Neural progenitor cell (in vitro differentiated cells): Measurements from ENCODE around the gene KIF18B. TPM values are rescaled to one million over a fixed set of nuclear protein-coding genes. Genes with fewer than 3 reads are reported as not detected.
A peak's percentile ranks its signal among the peaks of the same experiment; 100 is the strongest.

ENCODE experiments used
- DNase-seq: peaks from one replicate; pipeline ENCODE4 v3.0.0-alpha.2; 2016; ENCODE audit warnings: low spot score
- H2AFZ ChIP-seq: fragments of 200-600 bp; sonication (generic); replicated peaks from 2 replicates; pipeline ENCODE4 v1.6.1; 2016; ENCODE audit warnings: antibody characterized with exemption
- H3F3A ChIP-seq: fragments of 200-600 bp; sonication (generic); 2 replicates; pipeline ENCODE4 v1.6.1; 2016; ENCODE audit warnings: antibody characterized with exemption, low read depth
- H3K27ac ChIP-seq: fragments of 200-600 bp; sonication (generic); 2 replicates; pipeline ENCODE4 v1.5.1; 2016; ENCODE audit warnings: mild to moderate bottlenecking
- H3K27me3 ChIP-seq: fragments of 200-600 bp; sonication (generic); 2 replicates; pipeline ENCODE4 v1.6.1; 2016; ENCODE audit warnings: mild to moderate bottlenecking, moderate library complexity
- H3K36me3 ChIP-seq: fragments of 200-600 bp; sonication (generic); 2 replicates; pipeline ENCODE4 v1.5.1; 2016
- H3K4me1 ChIP-seq: fragments of 200-600 bp; sonication (generic); 2 replicates; pipeline ENCODE4 v1.6.1; 2016; ENCODE audit warnings: mixed run types
- H3K4me2 ChIP-seq: fragments of 200-600 bp; sonication (generic); 2 replicates; pipeline ENCODE4 v1.6.1; 2016
- H3K4me3 ChIP-seq: fragments of 200-600 bp; sonication (generic); 2 replicates; pipeline ENCODE4 v1.5.1; 2016
- H3K79me2 ChIP-seq: fragments of 200-600 bp; sonication (generic); 2 replicates; pipeline ENCODE4 v1.6.1; 2016; ENCODE audit warnings: low read depth
- H3K9ac ChIP-seq: fragments of 200-600 bp; sonication (generic); 2 replicates; pipeline ENCODE4 v1.6.1; 2016
- H3K9me3 ChIP-seq: fragments of 200-600 bp; sonication (generic); 2 replicates; pipeline ENCODE4 v1.5.1; 2016; ENCODE audit warnings: low read depth
- H4K20me1 ChIP-seq: fragments of 200-600 bp; sonication (generic); 2 replicates; pipeline ENCODE4 v1.6.1; 2016; ENCODE audit warnings: low read depth
- H3K27ac Mint-ChIP-seq: 3 replicates; pipeline ENCODE4 v1.8.0; 2021; ENCODE audit warnings: mixed read lengths
- H3K27me3 Mint-ChIP-seq: 2 replicates; pipeline ENCODE4 v1.8.0; 2022; ENCODE audit warnings: low read depth, mild to moderate bottlenecking, inconsistent platforms, moderate library complexity, mixed read lengths; ENCODE audit not compliant: insufficient read depth
- H3K36me3 Mint-ChIP-seq: 3 replicates; pipeline ENCODE4 v1.8.0; 2021; ENCODE audit warnings: mixed read lengths
- H3K4me1 Mint-ChIP-seq: 3 replicates; pipeline ENCODE4 v1.8.0; 2021; ENCODE audit warnings: mixed read lengths
- H3K4me3 Mint-ChIP-seq: 3 replicates; pipeline ENCODE4 v1.8.0; 2021; ENCODE audit warnings: mild to moderate bottlenecking, moderate library complexity, mixed read lengths
- H3K9me3 Mint-ChIP-seq: 3 replicates; pipeline ENCODE4 v1.8.0; 2020; ENCODE audit warnings: mixed read lengths
- CTCF ChIP-seq: fragments of 200-600 bp; sonication (generic); IDR thresholded peaks from 2 replicates; pipeline ENCODE4 v1.5.1; 2017; ENCODE audit warnings: antibody characterized with exemption, mild to moderate bottlenecking
- EZH2 ChIP-seq: fragments of 200-600 bp; sonication (generic); IDR thresholded peaks from 2 replicates; pipeline ENCODE4 v1.6.1; 2017; ENCODE audit warnings: antibody characterized with exemption, mild to moderate bottlenecking, moderate library complexity
- EZH2phosphoT487 ChIP-seq: fragments of 200-600 bp; sonication (generic); IDR thresholded peaks from 2 replicates; pipeline ENCODE4 v1.6.1; 2017; ENCODE audit warnings: antibody characterized with exemption
- total RNA-seq: library from RNA; depleted of rRNA; stranded (reverse); fragments of >200 nt; gene quantifications from 2 replicates; pipeline ENCODE4 v1.2.3, GENCODE V29; 2015; ENCODE audit warnings: low replicate concordance

KIF18B gene
- total RNA-seq, 1 donor from 2014 or later, result 15.1 TPM

GRCh38 chr17:44922136-44922535 lies 25.4 kb downstream of the KIF18B start:
- TF ChIP-seq EZH2phosphoT487, result no peak
- TF ChIP-seq EZH2, result no peak
- TF ChIP-seq CTCF, result no peak
- Histone ChIP-seq H3K4me2 (peak overlapping the region; percentile 55), H3K9ac (no peak overlapping the region), H3K79me2 (no peaks in the 10 kb centered on the region), H3K4me3 (no peak overlapping the region), H3K9me3 (no peaks in the 10 kb centered on the region), H3K36me3 (no peaks in the 10 kb centered on the region), H2AFZ (no peak overlapping the region), H4K20me1 (no peaks in the 10 kb centered on the region), H3K27me3 (no peaks in the 10 kb centered on the region), H3F3A (peaks cover 26% of the 10 kb centered on the region), H3K27ac (no peak overlapping the region), H3K4me1 (peaks cover 31% of the 10 kb centered on the region)
- peaks cover 26% of the 10 kb centered on the region for H3K4me1 Mint-ChIP-seq
- peaks cover 11% of the 10 kb centered on the region for H3K36me3 Mint-ChIP-seq
- H3K27ac Mint-ChIP-seq, result no peak overlapping the region
- no peaks in the 10 kb centered on the region for H3K9me3 Mint-ChIP-seq
- H3K27me3 Mint-ChIP-seq, result peaks cover 20% of the 10 kb centered on the region
- no peak for DNase-seq
- H3K4me3 Mint-ChIP-seq, result peak overlapping the region; percentile 46

GRCh38 chr17:44921122-44921882 lies 26.3 kb downstream of the KIF18B start:
- Histone ChIP-seq H3K27me3 (no peaks in the 10 kb centered on the region), H3K4me1 (peaks cover 32% of the 10 kb centered on the region), H3K79me2 (no peaks in the 10 kb centered on the region), H3K4me2 (peak overlapping the region; percentile 55), H4K20me1 (no peaks in the 10 kb centered on the region), H3K36me3 (no peaks in the 10 kb centered on the region), H3F3A (peaks cover 26% of the 10 kb centered on the region), H3K9ac (no peak overlapping the region), H3K27ac (no peak overlapping the region), H3K9me3 (no peaks in the 10 kb centered on the region), H3K4me3 (no peak overlapping the region), H2AFZ (no peak overlapping the region)
- H3K27me3 Mint-ChIP-seq, result peaks cover 20% of the 10 kb centered on the region
- H3K4me1 Mint-ChIP-seq, result peaks cover 27% of the 10 kb centered on the region
- no peak overlapping the region for H3K4me3 Mint-ChIP-seq
- no peaks in the 10 kb centered on the region for H3K9me3 Mint-ChIP-seq
- H3K27ac Mint-ChIP-seq, result peak overlapping the region; percentile 17
- no peak for TF ChIP-seq EZH2phosphoT487
- no peak for TF ChIP-seq EZH2
- peak; percentile 11 for TF ChIP-seq CTCF
- DNase-seq, result peak; percentile 76
- peaks cover 8% of the 10 kb centered on the region for H3K36me3 Mint-ChIP-seq

GRCh38 chr17:44920565-44920940 lies 27.0 kb downstream of the KIF18B start:
- H3K4me2 ChIP-seq, result peak overlapping the region; percentile 48
- H3K9ac ChIP-seq, result no peak overlapping the region
- no peaks in the 10 kb centered on the region for H3K9me3 ChIP-seq
- H3K27me3 ChIP-seq, result no peaks in the 10 kb centered on the region
- no peaks in the 10 kb centered on the region for H3K36me3 ChIP-seq
- H3K4me1 ChIP-seq, result peaks cover 35% of the 10 kb centered on the region
- no peaks in the 10 kb centered on the region for H4K20me1 ChIP-seq
- H3F3A ChIP-seq, result peaks cover 26% of the 10 kb centered on the region
- Mint-ChIP-seq H3K27ac (no peak overlapping the region), H3K4me1 (peaks cover 34% of the 10 kb centered on the region), H3K9me3 (no peaks in the 10 kb centered on the region), H3K27me3 (peaks cover 18% of the 10 kb centered on the region), H3K36me3 (peaks cover 4% of the 10 kb centered on the region), H3K4me3 (peak overlapping the region; percentile 33)
- H3K27ac ChIP-seq, result no peak overlapping the region
- no peak for DNase-seq
- TF ChIP-seq CTCF, result no peak
- TF ChIP-seq EZH2phosphoT487, result no peak
- no peak for TF ChIP-seq EZH2
- no peak overlapping the region for H2AFZ ChIP-seq
- H3K79me2 ChIP-seq, result no peaks in the 10 kb centered on the region
- no peak overlapping the region for H3K4me3 ChIP-seq
